ENCODE measurements around the gene CGB5. TPM values are rescaled to one million over a fixed set of nuclear protein-coding genes. Genes with fewer than 3 reads are reported as not detected.
A peak's percentile ranks its signal among the peaks of the same experiment; 100 is the strongest.

The CGB5 gene
- total and polyA plus RNA-seq, 2 donors (not counting 1 experiment from before 2014, with no cell fraction given) = not detected

- H3K9ac ChIP-seq (ENCODE audit: low read length) = no peak overlapping the region
Observed at GRCh38 chr19:49061000-49061399, 17.4 kb downstream of the CGB5 start.

GRCh38 chr19:49061445-49061844 is 17.8 kb downstream of the CGB5 start:
- H3K4me3 Mint-ChIP-seq = no peak overlapping the region
- Histone ChIP-seq H4K20me1 (ENCODE audit: control insufficient read depth, insufficient read depth, low read length, poor library complexity, severe bottlenecking) (no peaks in the 10 kb centered on the region), H3K79me2 (ENCODE audit: control insufficient read depth, insufficient read depth, low read length) (no peaks in the 10 kb centered on the region), H3K9ac (ENCODE audit: low read length) (no peak overlapping the region), H3K4me3 (ENCODE audit: control extremely low read depth in 1 of 5, extremely low read depth in 1 of 5, insufficient read depth in 1 of 5, low read depth in 2 of 5, low read length in 4 of 5) (no peak overlapping the region), H3K27me3 (replicated peaks in 1 of 4; ENCODE audit: control extremely low read depth in 1 of 4, control insufficient read depth in 3 of 4, insufficient read depth in 4 of 4, low read length in 3 of 4) (peaks cover 0 to 68% (median 30%) of the 10 kb centered on the region in 4 experiments), H3K9me3 (ENCODE audit: control extremely low read depth in 1 of 3, control insufficient read depth in 2 of 3, insufficient read depth in 1 of 3, low read length in 2 of 3) (peaks cover 0 to 27% (median 0%) of the 10 kb centered on the region in 3 donors), H3K4me2 (replicated peaks; ENCODE audit: low read depth, low read length, poor library complexity, severe bottlenecking) (no peak overlapping the region), H3K36me3 (replicated peaks in 1 of 2; ENCODE audit: control extremely low read depth in 1 of 2, control insufficient read depth in 1 of 2, extremely low read depth in 1 of 2, insufficient read depth in 2 of 2, low read length in 1 of 2) (no peaks in the 10 kb centered on the region), H3K27ac (ENCODE audit: low read length in 2 of 2) (no peak overlapping the region), H3K4me1 (ENCODE audit: control insufficient read depth in 2 of 2, insufficient read depth in 2 of 2, low read length in 2 of 2) (peaks cover 17 to 20% of the 10 kb centered on the region in 2 donors), H2AFZ (ENCODE audit: insufficient read depth, low read depth, low read length, poor library complexity, severe bottlenecking) (no peak overlapping the region)
- H3K27ac Mint-ChIP-seq = no peak overlapping the region
- ChIA-PET POLR2A (no interaction called here), CTCF (interaction anchor here (0.5 to 0.6 kb wide), 3 partner anchors 27 to 656 kb away, joined by 3 to 5 read pairs (median 3); no protein-coding TSS in a partner anchor)
- DNase-seq (no peak), ATAC-seq (ENCODE audit: low read depth) (no peak)
- H3K9me3 Mint-ChIP-seq (ENCODE audit: insufficient read depth) = no peaks in the 10 kb centered on the region
- peaks cover 19% of the 10 kb centered on the region for H3K4me1 Mint-ChIP-seq
- TF ChIP-seq EZH2 (IDR thresholded peaks at IDR 0.05; ENCODE audit: borderline replicate concordance, insufficient read depth, low read depth, low read length, poor library complexity, severe bottlenecking) (no peak), CTCF (IDR thresholded peaks at IDR 0.05) (no peak)
- peaks cover 41% of the 10 kb centered on the region for H3K27me3 Mint-ChIP-seq
- WGBS (ENCODE audit: insufficient coverage) = 41% methylated on average over 25 of the region's 25 CpGs
- intact Hi-C loops (cut with micrococcal nuclease) = no loop called here

More at GRCh38 chr19:49061000-49061399, 17.4 kb downstream of the CGB5 start:
- H3K27me3 Mint-ChIP-seq = peaks cover 36% of the 10 kb centered on the region
- TF ChIP-seq EZH2 (IDR thresholded peaks at IDR 0.05; ENCODE audit: borderline replicate concordance, insufficient read depth, low read depth, low read length, poor library complexity, severe bottlenecking) = no peak
- no peak for TF ChIP-seq CTCF (IDR thresholded peaks at IDR 0.05)
- Histone ChIP-seq H2AFZ (ENCODE audit: insufficient read depth, low read depth, low read length, poor library complexity, severe bottlenecking) (no peak overlapping the region), H3K27me3 (replicated peaks in 1 of 4; ENCODE audit: control extremely low read depth in 1 of 4, control insufficient read depth in 3 of 4, insufficient read depth in 4 of 4, low read length in 3 of 4) (peaks cover 0 to 68% (median 30%) of the 10 kb centered on the region in 4 experiments), H3K4me3 (ENCODE audit: control extremely low read depth in 1 of 5, extremely low read depth in 1 of 5, insufficient read depth in 1 of 5, low read depth in 2 of 5, low read length in 4 of 5) (no peak overlapping the region), H3K9me3 (ENCODE audit: control extremely low read depth in 1 of 3, control insufficient read depth in 2 of 3, insufficient read depth in 1 of 3, low read length in 2 of 3) (peaks cover 0 to 27% (median 0%) of the 10 kb centered on the region in 3 donors), H4K20me1 (ENCODE audit: control insufficient read depth, insufficient read depth, low read length, poor library complexity, severe bottlenecking) (no peaks in the 10 kb centered on the region), H3K36me3 (replicated peaks in 1 of 2; ENCODE audit: control extremely low read depth in 1 of 2, control insufficient read depth in 1 of 2, extremely low read depth in 1 of 2, insufficient read depth in 2 of 2, low read length in 1 of 2) (no peaks in the 10 kb centered on the region), H3K4me2 (replicated peaks; ENCODE audit: low read depth, low read length, poor library complexity, severe bottlenecking) (no peak overlapping the region), H3K79me2 (ENCODE audit: control insufficient read depth, insufficient read depth, low read length) (no peaks in the 10 kb centered on the region), H3K27ac (ENCODE audit: low read length in 2 of 2) (no peak overlapping the region), H3K4me1 (ENCODE audit: control insufficient read depth in 2 of 2, insufficient read depth in 2 of 2, low read length in 2 of 2) (peaks cover 21 to 22% of the 10 kb centered on the region in 2 donors)
- intact Hi-C loops (cut with micrococcal nuclease) = no loop called here
- CTCF ChIA-PET = interaction anchor here (0.5 to 0.9 kb wide), 5 partner anchors 19 to 656 kb away, joined by 3 to 5 read pairs (median 3); no protein-coding TSS in a partner anchor
- no peak overlapping the region for H3K4me3 Mint-ChIP-seq
- no peak for ATAC-seq (ENCODE audit: low read depth)
- no peaks in the 10 kb centered on the region for H3K9me3 Mint-ChIP-seq (ENCODE audit: insufficient read depth)
- peaks cover 20% of the 10 kb centered on the region for H3K4me1 Mint-ChIP-seq
- no peak for DNase-seq
- H3K27ac Mint-ChIP-seq = peak overlapping the region; percentile 23
- POLR2A ChIA-PET = no interaction called here
- WGBS (ENCODE audit: insufficient coverage) = 100% methylated on average over 2 of the region's 2 CpGs
